ENCODE data around the gene COG2. TPM values are rescaled to one million over a fixed set of nuclear protein-coding genes. Genes with fewer than 3 reads are reported as not detected.

Gene COG2
- total and polyA plus RNA-seq, 2 of the 13 experiments (the other 11 are each of a cell fraction or from before 2014, with no cell fraction given), result 16.8 to 36.3 TPM

GRCh38 chr1:230708631-230709580 is 66.6 kb downstream of the COG2 start (continued):
- TF ChIP-seq CENPBD1 (CRISPR knock-in tag; IDR thresholded peaks at IDR 0.05; ENCODE audit: borderline replicate concordance, low read depth), result no peak
- TF ChIP-seq, protein P1, sequence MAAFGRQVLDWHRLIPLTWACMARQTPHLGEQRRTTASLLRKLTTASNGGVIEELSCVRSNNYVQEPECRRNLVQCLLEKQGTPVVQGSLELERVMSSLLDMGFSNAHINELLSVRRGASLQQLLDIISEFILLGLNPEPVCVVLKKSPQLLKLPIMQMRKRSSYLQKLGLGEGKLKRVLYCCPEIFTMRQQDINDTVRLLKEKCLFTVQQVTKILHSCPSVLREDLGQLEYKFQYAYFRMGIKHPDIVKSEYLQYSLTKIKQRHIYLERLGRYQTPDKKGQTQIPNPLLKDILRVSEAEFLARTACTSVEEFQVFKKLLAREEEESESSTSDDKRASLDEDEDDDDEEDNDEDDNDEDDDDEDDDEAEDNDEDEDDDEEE (CRISPR knock-in tag; IDR thresholded peaks at IDR 0.05), result 0 out of 2 replicates have a peak, but pooled peaks have one; percentile 18
- 0 out of 2 replicates have a peak, but pooled peaks have one; percentile 44 for TF ChIP-seq DR1 (CRISPR knock-in tag; IDR thresholded peaks at IDR 0.05)
- TF ChIP-seq, protein P2, sequence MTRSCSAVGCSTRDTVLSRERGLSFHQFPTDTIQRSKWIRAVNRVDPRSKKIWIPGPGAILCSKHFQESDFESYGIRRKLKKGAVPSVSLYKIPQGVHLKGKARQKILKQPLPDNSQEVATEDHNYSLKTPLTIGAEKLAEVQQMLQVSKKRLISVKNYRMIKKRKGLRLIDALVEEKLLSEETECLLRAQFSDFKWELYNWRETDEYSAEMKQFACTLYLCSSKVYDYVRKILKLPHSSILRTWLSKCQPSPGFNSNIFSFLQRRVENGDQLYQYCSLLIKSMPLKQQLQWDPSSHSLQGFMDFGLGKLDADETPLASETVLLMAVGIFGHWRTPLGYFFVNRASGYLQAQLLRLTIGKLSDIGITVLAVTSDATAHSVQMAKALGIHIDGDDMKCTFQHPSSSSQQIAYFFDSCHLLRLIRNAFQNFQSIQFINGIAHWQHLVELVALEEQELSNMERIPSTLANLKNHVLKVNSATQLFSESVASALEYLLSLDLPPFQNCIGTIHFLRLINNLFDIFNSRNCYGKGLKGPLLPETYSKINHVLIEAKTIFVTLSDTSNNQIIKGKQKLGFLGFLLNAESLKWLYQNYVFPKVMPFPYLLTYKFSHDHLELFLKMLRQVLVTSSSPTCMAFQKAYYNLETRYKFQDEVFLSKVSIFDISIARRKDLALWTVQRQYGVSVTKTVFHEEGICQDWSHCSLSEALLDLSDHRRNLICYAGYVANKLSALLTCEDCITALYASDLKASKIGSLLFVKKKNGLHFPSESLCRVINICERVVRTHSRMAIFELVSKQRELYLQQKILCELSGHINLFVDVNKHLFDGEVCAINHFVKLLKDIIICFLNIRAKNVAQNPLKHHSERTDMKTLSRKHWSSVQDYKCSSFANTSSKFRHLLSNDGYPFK (CRISPR knock-in tag; IDR thresholded peaks at IDR 0.05; ENCODE audit: borderline replicate concordance), result peak; percentile 71; the same call in 1 of the 2 replicates
- TF ChIP-seq, protein P3, sequence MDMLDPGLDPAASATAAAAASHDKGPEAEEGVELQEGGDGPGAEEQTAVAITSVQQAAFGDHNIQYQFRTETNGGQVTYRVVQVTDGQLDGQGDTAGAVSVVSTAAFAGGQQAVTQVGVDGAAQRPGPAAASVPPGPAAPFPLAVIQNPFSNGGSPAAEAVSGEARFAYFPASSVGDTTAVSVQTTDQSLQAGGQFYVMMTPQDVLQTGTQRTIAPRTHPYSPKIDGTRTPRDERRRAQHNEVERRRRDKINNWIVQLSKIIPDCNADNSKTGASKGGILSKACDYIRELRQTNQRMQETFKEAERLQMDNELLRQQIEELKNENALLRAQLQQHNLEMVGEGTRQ (IDR thresholded peaks at IDR 0.05; ENCODE audit: low read depth, low read length), result peak; percentile 66
- TF ChIP-seq, protein P3 (CRISPR knock-in tag; IDR thresholded peaks at IDR 0.05; ENCODE audit: borderline replicate concordance), result peak; percentile 76; the same call in 1 of the 2 replicates
- peak; percentile 97 for TF ChIP-seq HIVEP1 (CRISPR knock-in tag; IDR thresholded peaks at IDR 0.05)
- TF ChIP-seq ZNF530 (CRISPR knock-in tag; IDR thresholded peaks at IDR 0.05; ENCODE audit: low read depth), result peak; percentile 55; the same call in 1 of the 2 replicates
- no peak for TF ChIP-seq ZBTB1 (CRISPR knock-in tag; IDR thresholded peaks at IDR 0.05; ENCODE audit: borderline replicate concordance)
- peak; percentile 89 for TF ChIP-seq MXD3 (CRISPR knock-in tag; IDR thresholded peaks at IDR 0.05)
- TF ChIP-seq TGIF2 (CRISPR knock-in tag; IDR thresholded peaks at IDR 0.05), result peak; percentile 99
- TF ChIP-seq, protein P4, sequence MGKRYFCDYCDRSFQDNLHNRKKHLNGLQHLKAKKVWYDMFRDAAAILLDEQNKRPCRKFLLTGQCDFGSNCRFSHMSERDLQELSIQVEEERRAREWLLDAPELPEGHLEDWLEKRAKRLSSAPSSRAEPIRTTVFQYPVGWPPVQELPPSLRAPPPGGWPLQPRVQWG (CRISPR knock-in tag; IDR thresholded peaks at IDR 0.05; ENCODE audit: borderline replicate concordance, low read depth), result no peak
- peak; percentile 76; the same call in 1 of the 2 replicates for TF ChIP-seq ZNF747 (CRISPR knock-in tag; IDR thresholded peaks at IDR 0.05; ENCODE audit: borderline replicate concordance)
- peak; percentile 95 for TF ChIP-seq AKAP8 (CRISPR knock-in tag; IDR thresholded peaks at IDR 0.05)
- TF ChIP-seq, protein P5, sequence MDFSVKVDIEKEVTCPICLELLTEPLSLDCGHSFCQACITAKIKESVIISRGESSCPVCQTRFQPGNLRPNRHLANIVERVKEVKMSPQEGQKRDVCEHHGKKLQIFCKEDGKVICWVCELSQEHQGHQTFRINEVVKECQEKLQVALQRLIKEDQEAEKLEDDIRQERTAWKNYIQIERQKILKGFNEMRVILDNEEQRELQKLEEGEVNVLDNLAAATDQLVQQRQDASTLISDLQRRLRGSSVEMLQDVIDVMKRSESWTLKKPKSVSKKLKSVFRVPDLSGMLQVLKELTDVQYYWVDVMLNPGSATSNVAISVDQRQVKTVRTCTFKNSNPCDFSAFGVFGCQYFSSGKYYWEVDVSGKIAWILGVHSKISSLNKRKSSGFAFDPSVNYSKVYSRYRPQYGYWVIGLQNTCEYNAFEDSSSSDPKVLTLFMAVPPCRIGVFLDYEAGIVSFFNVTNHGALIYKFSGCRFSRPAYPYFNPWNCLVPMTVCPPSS (IDR thresholded peaks at IDR 0.05), result no peak
- peak; percentile 72 for TF ChIP-seq ZNF263 (CRISPR knock-in tag; IDR thresholded peaks at IDR 0.05)
